Mucosa of gallbladder (tissue), 1 donor: ENCODE measurements around the gene DHRS1. TPM values are rescaled to one million over a fixed set of nuclear protein-coding genes. Genes with fewer than 3 reads are reported as not detected.

Experiments used
- DNase-seq: peaks from one replicate; pipeline ENCODE4 v3.0.0-alpha.2; 2020; ENCODE audit warnings: low spot score
- total RNA-seq: library from RNA; stranded (reverse); gene quantifications from one replicate; pipeline ENCODE4 v1.2.1, GENCODE V29; 2021
- donor health status: DM: no; HTN: no; CAD: no.

DHRS1 gene
- total RNA-seq: 39.2 TPM

GRCh38 chr14:24299255-24300191, at the start of gene DHRS1, which contains the start of gene NOP9:
TSS of gene DHRS1 (minus strand) at chr14:24299780. CDS start at chr14:24299106, 674 bp downstream.
TSS of gene NOP9 (plus strand) at chr14:24299850. CDS start at chr14:24299955, 105 bp downstream.
- peak; percentile 93 for DNase-seq

GRCh38 chr14:24348186-24348585, 48.6 kb upstream of the DHRS1 start:
- no peak for DNase-seq

GRCh38 chr14:24347134-24347533, 47.6 kb upstream of the DHRS1 start:
- no peak for DNase-seq

GRCh38 chr14:24343795-24344660, 44.4 kb upstream of the DHRS1 start:
- no peak for DNase-seq

- no peak for DNase-seq
Observed at GRCh38 chr14:24342889-24343288, 43.3 kb upstream of the DHRS1 start.

- no peak for DNase-seq
Observed at GRCh38 chr14:24340606-24341005, 41.0 kb upstream of the DHRS1 start.

- DNase-seq: peak; percentile 66
Observed at GRCh38 chr14:24339284-24340151, 39.9 kb upstream of the DHRS1 start, which contains the start of gene RIPK3. TSS of gene RIPK3 (minus strand) at chr14:24339991. CDS start at chr14:24339826, 165 bp downstream.

GRCh38 chr14:24338843-24339242, 39.3 kb upstream of the DHRS1 start:
- DNase-seq: no peak

- DNase-seq: no peak
Observed at GRCh38 chr14:24337824-24338175, 38.2 kb upstream of the DHRS1 start.

GRCh38 chr14:24337144-24337823, 37.7 kb upstream of the DHRS1 start:
- DNase-seq: no peak

- DNase-seq: no peak
Observed at GRCh38 chr14:24335461-24336171, 36.0 kb upstream of the DHRS1 start.

- no peak for DNase-seq
Observed at GRCh38 chr14:24334431-24335291, 35.1 kb upstream of the DHRS1 start, which contains the start of gene ADCY4. TSS of gene ADCY4 (minus strand) at chr14:24335071. CDS start at chr14:24334652, 419 bp downstream.

- peak; percentile 86 for DNase-seq
Observed at GRCh38 chr14:24332268-24332993, 32.9 kb upstream of the DHRS1 start.

GRCh38 chr14:24331731-24332267, 32.2 kb upstream of the DHRS1 start:
- DNase-seq: no peak

- no peak for DNase-seq
Observed at GRCh38 chr14:24330973-24331674, 31.5 kb upstream of the DHRS1 start.

GRCh38 chr14:24329736-24330135, 30.2 kb upstream of the DHRS1 start:
- DNase-seq: peak; percentile 76

GRCh38 chr14:24329073-24329663, 29.6 kb upstream of the DHRS1 start:
- DNase-seq: no peak
